ENCODE data around the gene HNRNPH1.

DNA sequence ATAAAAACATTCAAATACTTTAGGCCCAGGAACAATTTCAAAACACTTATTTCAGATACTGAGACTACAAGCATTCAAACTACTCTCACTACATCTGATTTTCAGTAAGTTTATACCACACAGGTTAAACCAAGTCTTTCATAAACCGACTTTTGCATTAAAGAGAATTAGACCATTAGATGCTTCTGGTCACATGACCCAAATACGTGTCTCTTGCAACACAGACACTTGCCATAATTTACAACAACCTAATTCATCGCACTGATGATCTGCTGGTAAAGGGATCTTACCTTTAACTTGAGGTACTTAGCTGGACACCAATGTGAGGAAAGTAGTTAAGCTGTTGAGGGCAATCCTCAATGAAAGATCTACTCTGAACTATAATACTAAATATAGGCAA, 3.2 kb downstream of the HNRNPH1 start:
- TF ChIP-seq CTCF (conservative IDR thresholded peaks at IDR 0.05; ENCODE audit: low read length), result no peak
- TF ChIP-seq EZH2phosphoT487 (IDR thresholded peaks at IDR 0.05; ENCODE audit: borderline replicate concordance), result no peak

Measured in Loucy (cell line).